MM.1S (cell line): Measurements from ENCODE around the gene ZHX3.

Experiments
- DNase-seq: peaks from one replicate; pipeline ENCODE4 v3.0.0-alpha.2; 2015
- H2AFZ ChIP-seq: fragments of 300-600 bp; sonication (generic); 2 replicates; pipeline ENCODE4 v1.6.0; 2016; ENCODE audit warnings: antibody characterized with exemption, low read length
- H3F3A ChIP-seq: fragments of 300-600 bp; sonication (generic); 2 replicates; pipeline ENCODE4 v1.6.1; 2016; ENCODE audit warnings: mild to moderate bottlenecking, antibody characterized with exemption, low read length, moderate library complexity, mixed read lengths; ENCODE audit not compliant: insufficient read depth
- H3K27ac ChIP-seq: fragments of 300-600 bp; sonication (generic); 2 replicates; pipeline ENCODE4 v1.5.1; 2016; ENCODE audit warnings: mild to moderate bottlenecking, low read length
- H3K27me3 ChIP-seq: fragments of 300-600 bp; sonication (generic); replicated peaks from 2 replicates; pipeline ENCODE4 v1.6.0; 2016; ENCODE audit warnings: low read length; ENCODE audit not compliant: insufficient read depth
- H3K36me3 ChIP-seq: fragments of 300-600 bp; sonication (generic); replicated peaks from 2 replicates; pipeline ENCODE4 v1.6.1; 2016; ENCODE audit warnings: mild to moderate bottlenecking, low read length, mixed read lengths; ENCODE audit not compliant: insufficient read depth
- H3K4me1 ChIP-seq: fragments of 300-600 bp; sonication (generic); 2 replicates; pipeline ENCODE4 v1.6.1; 2016; ENCODE audit warnings: low read length, mixed read lengths
- H3K4me2 ChIP-seq: fragments of 300-600 bp; sonication (generic); 2 replicates; pipeline ENCODE4 v1.6.0; 2016; ENCODE audit warnings: low read depth, low read length
- H3K4me3 ChIP-seq: fragments of 300-600 bp; sonication (generic); 2 replicates; pipeline ENCODE4 v1.5.1; 2016; ENCODE audit warnings: low read length, mixed read lengths
- H3K79me2 ChIP-seq: fragments of 300-600 bp; sonication (generic); 2 replicates; pipeline ENCODE4 v1.6.1; 2016; ENCODE audit warnings: mixed run types, low read length, mixed read lengths
- H3K9ac ChIP-seq: fragments of 300-600 bp; sonication (generic); 2 replicates; pipeline ENCODE4 v1.6.1; 2016; ENCODE audit warnings: low read length, mixed read lengths
- H3K9me2 ChIP-seq: fragments of 300-600 bp; sonication (generic); replicated peaks from 2 replicates; pipeline ENCODE4 v1.6.1; 2016; ENCODE audit warnings: mild to moderate bottlenecking, low read length, mixed read lengths; ENCODE audit not compliant: insufficient read depth
- H3K9me3 ChIP-seq: fragments of 300-600 bp; sonication (generic); replicated peaks from 2 replicates; pipeline ENCODE4 v1.6.1; 2016; ENCODE audit warnings: mild to moderate bottlenecking, low read length, mixed read lengths; ENCODE audit not compliant: insufficient read depth
- H4K20me1 ChIP-seq: fragments of 300-600 bp; sonication (generic); 2 replicates; pipeline ENCODE4 v1.6.1; 2016; ENCODE audit warnings: mild to moderate bottlenecking, low read length, moderate library complexity, mixed read lengths; ENCODE audit not compliant: insufficient read depth
- CTCF ChIP-seq: fragments of 300-600 bp; sonication (generic); IDR thresholded peaks from 2 replicates; pipeline ENCODE4 v1.5.1; 2016; ENCODE audit warnings: antibody characterized with exemption, low read length, mixed read lengths
- EZH2 ChIP-seq: fragments of 300-600 bp; sonication (generic); optimal IDR thresholded peaks from 2 replicates; pipeline ENCODE3; 2017; ENCODE audit warnings: low read depth, mild to moderate bottlenecking, antibody characterized with exemption, low read length, mixed read lengths
- EZH2phosphoT487 ChIP-seq: fragments of 300-600 bp; sonication (generic); IDR thresholded peaks from 2 replicates; pipeline ENCODE4 v1.6.1; 2018; ENCODE audit warnings: antibody characterized with exemption, low read length

ZHX3 gene

GRCh38 chr20:41163821-41164220 is 153.7 kb downstream of the ZHX3 start:
- DNase-seq = no peak
- no peaks in the 10 kb centered on the region for H3K9me3 ChIP-seq
- no peak overlapping the region for H3K4me2 ChIP-seq
- H4K20me1 ChIP-seq = peaks cover 10% of the 10 kb centered on the region; the same call in 1 of the 2 replicates
- no peak overlapping the region for H3K9ac ChIP-seq
- peaks cover 16% of the 10 kb centered on the region for H3K79me2 ChIP-seq
- 0 out of 2 replicates have a peak, but pooled peaks cover 2% of the 10 kb centered on the region for H3K36me3 ChIP-seq
- H3K27me3 ChIP-seq = no peaks in the 10 kb centered on the region
- no peak overlapping the region for H3K4me3 ChIP-seq
- no peak overlapping the region for H2AFZ ChIP-seq
- H3F3A ChIP-seq = peaks cover 5% of the 10 kb centered on the region; the same call in 1 of the 2 replicates
- no peak overlapping the region for H3K27ac ChIP-seq
- H3K9me2 ChIP-seq = no peaks in the 10 kb centered on the region
- no peak for TF ChIP-seq EZH2phosphoT487
- no peak for TF ChIP-seq CTCF
- TF ChIP-seq EZH2 = no peak
- H3K4me1 ChIP-seq = peaks cover 29% of the 10 kb centered on the region

GRCh38 chr20:41162396-41162795 is 155.1 kb downstream of the ZHX3 start:
- Histone ChIP-seq H3K9ac (no peak overlapping the region), H3K36me3 (no peaks in the 10 kb centered on the region), H3K4me1 (peaks cover 32% of the 10 kb centered on the region), H3K4me3 (no peak overlapping the region), H3K27ac (no peak overlapping the region), H3F3A (peaks cover 6% of the 10 kb centered on the region), H3K27me3 (no peaks in the 10 kb centered on the region), H3K9me3 (no peaks in the 10 kb centered on the region), H4K20me1 (0 out of 2 replicates have a peak, but pooled peaks cover 2% of the 10 kb centered on the region), H3K4me2 (no peak overlapping the region), H3K9me2 (no peaks in the 10 kb centered on the region), H3K79me2 (peaks cover 29% of the 10 kb centered on the region), H2AFZ (no peak overlapping the region)
- TF ChIP-seq EZH2phosphoT487 = no peak
- no peak for DNase-seq

GRCh38 chr20:41161886-41162285 is 155.6 kb downstream of the ZHX3 start:
- no peaks in the 10 kb centered on the region for H3K36me3 ChIP-seq
- no peak overlapping the region for H3K9ac ChIP-seq
- no peaks in the 10 kb centered on the region for H4K20me1 ChIP-seq
- H3K27ac ChIP-seq = no peak overlapping the region
- no peaks in the 10 kb centered on the region for H3K27me3 ChIP-seq
- no peak overlapping the region for H3K4me2 ChIP-seq
- H3K4me1 ChIP-seq = peaks cover 30% of the 10 kb centered on the region
- TF ChIP-seq EZH2phosphoT487 = no peak
- no peak for TF ChIP-seq CTCF
- TF ChIP-seq EZH2 = no peak
- no peak overlapping the region for H3K4me3 ChIP-seq
- H3K79me2 ChIP-seq = peaks cover 29% of the 10 kb centered on the region
- H3K9me2 ChIP-seq = no peaks in the 10 kb centered on the region
- no peaks in the 10 kb centered on the region for H3K9me3 ChIP-seq
- no peak overlapping the region for H2AFZ ChIP-seq
- peaks cover 8% of the 10 kb centered on the region for H3F3A ChIP-seq
- DNase-seq = no peak

- no peaks in the 10 kb centered on the region for H3K9me2 ChIP-seq
- H3K4me2 ChIP-seq = no peak overlapping the region
- no peaks in the 10 kb centered on the region for H3K27me3 ChIP-seq
- no peak for DNase-seq
- H3K79me2 ChIP-seq = peaks cover 37% of the 10 kb centered on the region
- TF ChIP-seq CTCF (no peak), EZH2 (no peak), EZH2phosphoT487 (no peak)
- peaks cover 20% of the 10 kb centered on the region for H3F3A ChIP-seq
- no peaks in the 10 kb centered on the region for H4K20me1 ChIP-seq
- no peak overlapping the region for H2AFZ ChIP-seq
- peaks cover 34% of the 10 kb centered on the region for H3K4me1 ChIP-seq
- no peak overlapping the region for H3K4me3 ChIP-seq
- H3K36me3 ChIP-seq = no peaks in the 10 kb centered on the region
- H3K9me3 ChIP-seq = no peaks in the 10 kb centered on the region
- no peak overlapping the region for H3K9ac ChIP-seq
- H3K27ac ChIP-seq = no peak overlapping the region
These were observed 156.8 kb downstream of the ZHX3 start for GRCh38 chr20:41160686-41161085.
